Measurements from ENCODE around the gene TXNRD1. TPM values are rescaled to one million over a fixed set of nuclear protein-coding genes. Genes with fewer than 3 reads are reported as not detected.

TXNRD1 gene
- total RNA-seq, 1 donor from 2014 or later = 74.7 TPM

DNA sequence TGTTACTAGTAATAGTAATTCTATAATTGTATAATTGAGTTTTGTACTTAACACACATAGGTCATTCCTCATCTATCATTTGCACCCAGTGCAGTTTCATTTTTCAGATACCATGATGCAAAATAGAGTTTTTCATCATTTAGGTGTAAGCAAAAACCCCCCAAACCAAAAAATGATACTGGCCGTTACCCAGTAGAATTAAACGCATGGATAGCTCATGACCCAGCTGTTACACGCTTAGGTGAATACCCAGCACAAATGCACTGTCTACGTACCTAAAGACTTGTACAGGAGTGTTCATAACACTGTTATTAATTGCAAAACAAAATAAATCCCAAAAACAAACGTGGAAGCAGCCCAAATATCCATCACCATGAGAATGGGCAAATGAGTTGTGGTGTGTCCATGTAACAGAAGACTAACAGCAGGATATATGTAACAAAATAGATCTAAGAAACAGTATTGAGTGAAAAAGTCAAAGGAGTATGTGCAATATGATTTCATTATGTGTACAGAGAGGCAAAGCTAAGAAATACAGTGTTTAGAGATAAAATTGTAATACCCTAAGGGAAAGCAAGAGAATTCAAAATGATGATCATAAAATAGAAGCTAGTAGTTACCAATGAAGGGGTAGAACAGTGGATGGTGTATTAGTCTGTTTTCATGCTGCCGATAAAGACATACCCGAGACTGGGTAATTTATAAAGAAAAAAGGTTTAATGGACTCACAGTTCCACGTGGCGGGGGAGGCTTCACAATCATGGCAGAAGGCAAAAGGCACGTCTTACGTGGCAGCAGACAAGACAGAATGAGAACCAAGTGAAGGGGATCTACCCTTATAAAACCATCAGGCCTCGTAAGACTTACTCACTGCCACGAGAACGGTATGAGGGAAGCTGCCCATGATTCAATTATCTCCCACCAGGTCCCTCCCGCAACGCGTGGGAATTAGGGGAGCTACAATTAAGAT lies 137.7 kb downstream of the TXNRD1 start:
- H3K4me3 Mint-ChIP-seq = no peak overlapping the region
- no peaks in the 10 kb centered on the region for H3K9me3 Mint-ChIP-seq
- TF ChIP-seq, protein P1, sequence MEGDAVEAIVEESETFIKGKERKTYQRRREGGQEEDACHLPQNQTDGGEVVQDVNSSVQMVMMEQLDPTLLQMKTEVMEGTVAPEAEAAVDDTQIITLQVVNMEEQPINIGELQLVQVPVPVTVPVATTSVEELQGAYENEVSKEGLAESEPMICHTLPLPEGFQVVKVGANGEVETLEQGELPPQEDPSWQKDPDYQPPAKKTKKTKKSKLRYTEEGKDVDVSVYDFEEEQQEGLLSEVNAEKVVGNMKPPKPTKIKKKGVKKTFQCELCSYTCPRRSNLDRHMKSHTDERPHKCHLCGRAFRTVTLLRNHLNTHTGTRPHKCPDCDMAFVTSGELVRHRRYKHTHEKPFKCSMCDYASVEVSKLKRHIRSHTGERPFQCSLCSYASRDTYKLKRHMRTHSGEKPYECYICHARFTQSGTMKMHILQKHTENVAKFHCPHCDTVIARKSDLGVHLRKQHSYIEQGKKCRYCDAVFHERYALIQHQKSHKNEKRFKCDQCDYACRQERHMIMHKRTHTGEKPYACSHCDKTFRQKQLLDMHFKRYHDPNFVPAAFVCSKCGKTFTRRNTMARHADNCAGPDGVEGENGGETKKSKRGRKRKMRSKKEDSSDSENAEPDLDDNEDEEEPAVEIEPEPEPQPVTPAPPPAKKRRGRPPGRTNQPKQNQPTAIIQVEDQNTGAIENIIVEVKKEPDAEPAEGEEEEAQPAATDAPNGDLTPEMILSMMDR (IDR thresholded peaks at IDR 0.05; ENCODE audit: unreplicated experiment) = no peak
- H3K4me1 Mint-ChIP-seq = no peaks in the 10 kb centered on the region
- H3K36me3 Mint-ChIP-seq = peaks cover 16% of the 10 kb centered on the region
- no peaks in the 10 kb centered on the region for H3K27me3 Mint-ChIP-seq (ENCODE audit: low read depth)
- H3K27ac Mint-ChIP-seq = no peak overlapping the region
- no peak for DNase-seq (ENCODE audit: low spot score in 2 of 2, unreplicated experiment in 2 of 2)

DNA sequence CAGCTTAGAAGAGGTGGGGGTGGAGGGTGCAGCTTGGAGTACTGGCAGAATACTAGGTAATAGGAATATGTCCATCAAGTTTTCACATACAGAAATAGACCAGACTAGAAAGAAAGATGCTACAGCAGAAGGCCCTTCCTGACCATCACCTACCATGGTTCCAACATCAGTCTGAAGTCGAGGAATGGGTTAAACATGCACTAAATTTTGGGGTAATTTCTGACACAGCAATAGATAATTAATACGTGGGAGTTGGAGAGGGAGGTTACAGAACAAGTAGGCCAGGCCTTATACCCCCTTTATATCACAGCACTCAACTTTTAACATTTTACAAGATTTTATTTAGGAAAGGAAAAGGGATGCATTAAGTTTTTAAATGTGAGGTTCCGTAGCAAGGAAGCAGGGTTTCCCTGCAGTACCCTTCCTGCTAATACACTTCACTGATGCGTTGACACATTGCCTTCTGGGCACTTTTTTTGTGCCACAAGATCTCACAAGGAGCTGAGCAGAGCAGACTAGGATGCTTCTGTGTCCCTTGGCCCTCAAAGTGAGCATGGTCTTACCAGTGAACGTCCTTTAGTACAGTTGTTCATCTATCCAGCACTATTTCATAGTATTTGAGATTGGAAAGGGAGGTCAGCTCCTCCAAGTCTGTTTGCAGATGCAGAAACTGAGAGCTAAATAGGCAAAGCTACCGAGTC lies 138.7 kb downstream of the TXNRD1 start:
- H3K4me1 Mint-ChIP-seq = no peaks in the 10 kb centered on the region
- H3K36me3 Mint-ChIP-seq = peaks cover 12% of the 10 kb centered on the region
- TF ChIP-seq, protein P1 (IDR thresholded peaks at IDR 0.05; ENCODE audit: unreplicated experiment) = no peak
- H3K27ac Mint-ChIP-seq = no peak overlapping the region
- peaks cover 2% of the 10 kb centered on the region for H3K9me3 Mint-ChIP-seq
- no peak for DNase-seq (ENCODE audit: low spot score in 2 of 2, unreplicated experiment in 2 of 2)
- H3K4me3 Mint-ChIP-seq = no peak overlapping the region
- no peaks in the 10 kb centered on the region for H3K27me3 Mint-ChIP-seq (ENCODE audit: low read depth)

DNA sequence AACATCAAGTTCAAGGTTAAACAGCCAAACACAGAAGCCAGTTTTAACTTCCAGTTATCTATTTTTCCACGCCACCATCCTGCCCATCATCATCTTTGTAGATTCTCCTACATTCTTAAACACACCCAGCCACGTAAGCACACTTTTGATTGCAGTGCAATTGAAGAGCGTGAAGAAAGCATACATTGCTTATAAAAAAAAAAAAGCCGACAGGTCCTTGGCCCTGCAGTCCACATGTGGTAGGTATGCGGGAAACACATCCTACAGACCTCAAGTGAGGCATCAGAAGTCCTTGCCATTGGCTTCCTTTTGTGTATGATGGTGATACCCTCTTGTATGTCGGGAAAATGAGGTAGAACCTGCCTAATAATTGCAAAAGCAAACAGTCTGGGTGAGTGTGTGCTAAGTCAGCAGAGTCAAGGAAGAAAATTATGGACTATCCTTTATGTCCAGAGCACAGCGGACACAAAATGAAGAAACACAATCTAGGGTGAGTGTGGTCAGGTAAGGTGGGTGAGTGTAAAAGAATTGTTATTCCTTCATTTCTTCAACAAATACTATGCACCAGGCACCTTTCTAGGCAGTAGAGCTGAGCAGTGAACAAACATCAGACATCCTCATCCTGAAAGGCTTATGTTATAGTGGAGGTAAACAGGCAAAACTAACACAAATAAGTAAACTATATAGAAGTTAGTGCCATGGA lies 139.4 kb downstream of the TXNRD1 start:
- H3K4me3 Mint-ChIP-seq = no peak overlapping the region
- TF ChIP-seq, protein P1 (IDR thresholded peaks at IDR 0.05; ENCODE audit: unreplicated experiment) = no peak
- H3K9me3 Mint-ChIP-seq = peaks cover 4% of the 10 kb centered on the region
- H3K36me3 Mint-ChIP-seq = peaks cover 12% of the 10 kb centered on the region
- H3K4me1 Mint-ChIP-seq = no peaks in the 10 kb centered on the region
- DNase-seq (ENCODE audit: low spot score in 2 of 2, unreplicated experiment in 2 of 2) = no peak
- no peak overlapping the region for H3K27ac Mint-ChIP-seq
- no peaks in the 10 kb centered on the region for H3K27me3 Mint-ChIP-seq (ENCODE audit: low read depth)

DNA sequence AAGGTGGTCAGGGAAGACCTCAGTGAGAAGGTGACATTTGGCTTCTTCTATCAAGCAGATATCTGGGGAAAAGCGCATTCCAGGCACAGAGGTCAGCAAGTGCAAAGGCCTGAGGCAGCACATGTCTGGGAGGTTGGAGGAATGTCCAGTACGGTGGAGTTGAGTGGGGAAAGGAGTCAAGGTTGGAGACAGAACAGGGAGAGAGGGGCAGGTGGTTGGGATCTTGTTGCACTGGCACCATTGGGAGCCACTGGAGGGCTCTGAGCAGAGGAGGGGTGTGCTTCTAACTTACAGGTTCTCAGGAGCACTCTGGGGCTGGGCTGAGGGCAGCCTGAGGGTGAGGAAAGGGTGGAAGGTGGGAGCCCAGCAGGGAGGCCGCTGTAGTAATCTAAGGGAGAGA lies 140.1 kb downstream of the TXNRD1 start:
- no peaks in the 10 kb centered on the region for H3K27me3 Mint-ChIP-seq (ENCODE audit: low read depth)
- H3K4me3 Mint-ChIP-seq = no peak overlapping the region

More for the DNA sequence above, 140.1 kb downstream of the TXNRD1 start:
- Mint-ChIP-seq H3K4me1 (no peaks in the 10 kb centered on the region), H3K27ac (no peak overlapping the region), H3K36me3 (peaks cover 13% of the 10 kb centered on the region), H3K9me3 (peaks cover 6% of the 10 kb centered on the region)
- TF ChIP-seq, protein P1 (IDR thresholded peaks at IDR 0.05; ENCODE audit: unreplicated experiment) = no peak
- no peak for DNase-seq (ENCODE audit: low spot score in 2 of 2, unreplicated experiment in 2 of 2)
